Right lobe of liver (tissue), 4 donors: Measurements from ENCODE around the gene NF1.

Experiments used
- CTCF ChIP-seq, 4 donors: fragments of 200-600 bp in 3 of 4; fragments of 450-650 bp in 1 of 4; IDR thresholded peaks; one replicate each; pipeline versions ENCODE4 v1.5.1 to v1.8.0; 2016 to 2022; ENCODE audit warnings: antibody characterized with exemption in 4 of 4, mild to moderate bottlenecking in 2 of 4
- POLR2A ChIP-seq: fragments of 450-650 bp; IDR thresholded peaks from one replicate; pipeline ENCODE4 v1.6.1; 2017; ENCODE audit warnings: antibody characterized with exemption, mild to moderate bottlenecking
- donor health status: DM: no; HTN: no; CAD: no.
- donor health status: DM: no; HTN: no; CAD: no.
- donor health status: DM: no; HTN: yes; CAD: no.

- TF ChIP-seq POLR2A, result no peak
- TF ChIP-seq CTCF (IDR thresholded peaks at IDR 0.05), result no peak
Observed at GRCh38 chr17:31391496-31391949, 296.7 kb downstream of the NF1 start, which contains the start of gene RAB11FIP4.
